ENCODE results near the gene SEBOX.

The SEBOX gene

DNA sequence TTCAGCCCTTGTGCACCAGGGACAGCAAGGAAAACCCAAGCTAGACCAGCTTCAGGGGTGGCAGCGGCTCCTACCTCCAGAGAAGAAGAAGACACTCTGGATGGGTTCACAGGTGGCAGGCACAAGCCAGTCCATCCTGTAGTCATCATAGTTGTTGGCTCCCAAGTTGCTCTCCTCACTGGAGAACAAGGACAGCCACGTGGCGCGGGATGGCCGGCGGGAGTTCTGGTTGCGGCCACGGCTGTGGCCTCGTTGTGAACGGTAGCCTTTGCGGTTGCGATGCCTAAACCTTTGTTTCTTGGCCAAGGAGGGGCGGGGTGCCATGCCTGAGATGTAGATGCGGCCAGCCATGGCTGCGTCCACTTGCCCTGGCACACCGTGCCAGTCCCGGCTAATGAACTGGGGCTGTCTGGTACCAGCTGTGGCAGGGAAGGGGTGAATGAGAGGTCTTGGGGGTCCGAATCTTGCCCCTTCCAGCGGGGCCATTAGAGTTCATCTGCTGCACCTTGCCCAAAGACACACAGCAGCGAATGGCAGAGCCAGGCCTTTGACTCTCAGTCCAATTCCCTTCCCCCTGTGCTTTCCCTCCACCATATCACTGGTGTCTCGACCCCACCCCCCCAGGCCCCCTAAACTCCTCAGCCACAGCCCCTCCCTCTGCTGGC is 2.8 kb upstream of the SEBOX start:
- ChIA-PET POLR2A (interaction anchor here (2.5 kb wide), 1 partner anchor 10 kb away, joined by 14 read pairs; the partner anchor contains the start of gene POLDIP2), CTCF (no interaction called here)
- TF ChIP-seq, protein P1, sequence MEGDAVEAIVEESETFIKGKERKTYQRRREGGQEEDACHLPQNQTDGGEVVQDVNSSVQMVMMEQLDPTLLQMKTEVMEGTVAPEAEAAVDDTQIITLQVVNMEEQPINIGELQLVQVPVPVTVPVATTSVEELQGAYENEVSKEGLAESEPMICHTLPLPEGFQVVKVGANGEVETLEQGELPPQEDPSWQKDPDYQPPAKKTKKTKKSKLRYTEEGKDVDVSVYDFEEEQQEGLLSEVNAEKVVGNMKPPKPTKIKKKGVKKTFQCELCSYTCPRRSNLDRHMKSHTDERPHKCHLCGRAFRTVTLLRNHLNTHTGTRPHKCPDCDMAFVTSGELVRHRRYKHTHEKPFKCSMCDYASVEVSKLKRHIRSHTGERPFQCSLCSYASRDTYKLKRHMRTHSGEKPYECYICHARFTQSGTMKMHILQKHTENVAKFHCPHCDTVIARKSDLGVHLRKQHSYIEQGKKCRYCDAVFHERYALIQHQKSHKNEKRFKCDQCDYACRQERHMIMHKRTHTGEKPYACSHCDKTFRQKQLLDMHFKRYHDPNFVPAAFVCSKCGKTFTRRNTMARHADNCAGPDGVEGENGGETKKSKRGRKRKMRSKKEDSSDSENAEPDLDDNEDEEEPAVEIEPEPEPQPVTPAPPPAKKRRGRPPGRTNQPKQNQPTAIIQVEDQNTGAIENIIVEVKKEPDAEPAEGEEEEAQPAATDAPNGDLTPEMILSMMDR (IDR thresholded peaks at IDR 0.05; ENCODE audit: insufficient read depth, low read length, missing control alignments): no peak
- no peak overlapping the region for H3K4me3 ChIP-seq (ENCODE audit: low read depth, low read length)
- DNase-seq (ENCODE audit: low read depth, low spot score): no peak

DNA sequence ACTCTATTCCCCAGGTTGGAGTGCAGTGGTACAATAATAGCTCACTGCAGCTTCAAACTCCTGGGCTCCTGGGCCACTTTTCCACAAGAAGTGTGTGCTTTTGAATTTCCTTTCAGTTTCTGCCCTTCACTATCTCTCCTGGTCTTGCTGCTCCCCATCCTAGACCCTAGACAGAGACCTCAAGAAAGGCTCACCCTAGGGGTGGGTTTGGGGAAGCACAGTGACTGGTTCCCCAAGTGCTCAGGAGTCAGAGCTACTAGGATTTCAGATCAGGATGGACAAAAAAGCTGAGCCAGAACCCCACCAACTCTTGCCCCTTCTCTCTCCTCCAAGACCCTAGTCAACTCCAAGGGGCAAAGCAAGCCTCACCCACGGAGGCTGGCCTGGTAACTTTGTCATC is 1.6 kb upstream of the SEBOX start:
- ChIA-PET CTCF (interaction anchor here (1.2 kb wide), 1 partner anchor 8 kb away, joined by 4 read pairs; no protein-coding TSS in a partner anchor), POLR2A (interaction anchor here (2.5 kb wide), 1 partner anchor 9 kb away, joined by 14 read pairs; the partner anchor contains the start of gene POLDIP2)
- DNase-seq (ENCODE audit: low read depth, low spot score): no peak
- TF ChIP-seq, protein P1 (IDR thresholded peaks at IDR 0.05; ENCODE audit: insufficient read depth, low read length, missing control alignments): no peak
- H3K4me3 ChIP-seq (ENCODE audit: low read depth, low read length): no peak overlapping the region

DNA sequence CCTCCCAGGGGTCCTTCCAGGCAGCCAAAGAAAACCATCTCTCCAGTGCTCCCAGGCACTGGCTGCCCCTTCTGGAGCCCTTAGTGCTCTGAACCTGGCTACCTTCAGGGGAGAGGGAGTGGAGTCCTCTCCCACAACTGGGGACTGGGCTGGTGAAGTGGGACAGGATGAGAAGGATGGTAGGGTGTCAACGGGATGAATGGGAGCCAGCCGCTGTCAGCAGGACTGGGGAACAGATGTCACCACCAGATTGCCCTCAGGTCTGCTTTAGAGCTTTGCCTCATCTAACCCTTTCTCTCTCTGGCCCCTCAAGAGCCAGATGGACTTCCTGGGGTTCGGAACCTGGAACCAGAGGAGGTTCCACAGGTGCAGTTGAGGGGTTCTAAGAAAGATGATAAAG is 488 bp upstream of the SEBOX start:
- TF ChIP-seq, protein P1 (IDR thresholded peaks at IDR 0.05; ENCODE audit: insufficient read depth, low read length, missing control alignments): no peak
- no peak for DNase-seq (ENCODE audit: low read depth, low spot score)
- H3K4me3 ChIP-seq (ENCODE audit: low read depth, low read length): no peak overlapping the region
- ChIA-PET CTCF (no interaction called here), POLR2A (no interaction called here)

DNA sequence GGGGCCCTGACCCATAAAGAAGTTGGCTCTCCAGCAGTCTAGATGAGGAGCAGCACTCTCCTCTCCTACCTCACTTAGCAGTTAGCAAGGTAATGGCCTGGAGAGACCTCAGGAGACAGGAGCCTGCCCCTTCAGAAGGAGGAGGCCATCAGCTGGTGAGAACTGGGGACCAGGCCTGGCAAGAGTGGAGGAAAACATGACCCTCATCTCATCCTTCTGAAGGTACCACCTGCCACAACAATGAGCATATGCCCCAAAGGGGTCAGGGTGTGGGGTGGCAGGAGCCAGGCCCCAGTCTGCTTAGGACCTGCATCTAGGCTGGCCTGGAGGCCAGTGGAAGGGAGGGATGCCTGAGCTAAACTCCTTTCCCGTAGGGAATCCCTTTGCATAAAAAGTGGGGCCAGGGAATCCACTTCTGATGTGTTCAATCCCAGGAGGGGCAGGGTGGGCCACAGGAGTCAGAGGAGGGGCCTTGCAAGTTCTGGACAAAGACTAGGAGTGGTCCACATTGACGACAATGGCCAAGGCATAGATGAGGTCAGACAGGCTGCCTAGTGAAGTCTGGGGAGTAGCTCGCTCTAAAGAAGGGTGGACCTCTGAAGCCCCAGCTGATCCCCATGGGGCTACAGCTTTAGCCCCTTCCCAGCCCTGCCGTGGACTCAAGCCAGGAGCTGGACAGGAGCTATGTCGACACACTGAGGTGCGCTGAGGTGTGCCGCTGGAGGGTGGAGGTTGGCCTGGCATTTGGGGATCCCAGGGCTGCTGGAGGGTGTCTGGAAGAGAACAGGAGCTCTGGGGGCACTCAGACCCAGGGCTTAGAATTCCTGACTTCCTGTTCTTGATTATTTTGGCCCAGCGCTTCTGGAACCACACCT is 986 bp downstream of the SEBOX start:
- TF ChIP-seq, protein P1 (IDR thresholded peaks at IDR 0.05; ENCODE audit: insufficient read depth, low read length, missing control alignments): no peak
- CTCF ChIA-PET: no interaction called here
- POLR2A ChIA-PET: interaction anchor here (1.0 kb wide), 1 partner anchor 17 kb away, joined by 3 read pairs; no protein-coding TSS in a partner anchor
- no peak overlapping the region for H3K4me3 ChIP-seq (ENCODE audit: low read depth, low read length)
- DNase-seq (ENCODE audit: low read depth, low spot score): no peak

DNA sequence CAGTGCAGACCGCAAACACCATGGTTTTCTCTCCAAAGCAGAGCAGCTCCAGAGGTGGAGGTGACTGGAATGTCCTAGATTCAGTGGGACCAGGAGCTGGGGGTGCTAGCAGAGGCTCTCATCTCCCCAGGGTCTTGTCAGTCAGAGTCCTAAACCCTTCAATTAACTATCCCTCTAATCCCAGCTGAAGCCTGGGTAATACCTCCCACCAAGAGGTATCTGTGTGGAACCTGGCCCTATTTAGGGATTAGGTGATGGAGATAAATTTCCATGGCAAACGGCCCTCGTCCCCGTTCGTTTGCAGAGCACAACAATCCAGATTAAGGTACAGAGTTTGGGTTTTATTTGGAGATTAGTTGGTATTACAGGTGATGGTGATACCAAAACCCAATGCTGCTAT is 1.8 kb downstream of the SEBOX start:
- POLR2A ChIA-PET: no interaction called here
- no peak overlapping the region for H3K4me3 ChIP-seq (ENCODE audit: low read depth, low read length)
- DNase-seq (ENCODE audit: low read depth, low spot score): no peak
- TF ChIP-seq, protein P1 (IDR thresholded peaks at IDR 0.05; ENCODE audit: insufficient read depth, low read length, missing control alignments): no peak
- CTCF ChIA-PET: no interaction called here

DNA sequence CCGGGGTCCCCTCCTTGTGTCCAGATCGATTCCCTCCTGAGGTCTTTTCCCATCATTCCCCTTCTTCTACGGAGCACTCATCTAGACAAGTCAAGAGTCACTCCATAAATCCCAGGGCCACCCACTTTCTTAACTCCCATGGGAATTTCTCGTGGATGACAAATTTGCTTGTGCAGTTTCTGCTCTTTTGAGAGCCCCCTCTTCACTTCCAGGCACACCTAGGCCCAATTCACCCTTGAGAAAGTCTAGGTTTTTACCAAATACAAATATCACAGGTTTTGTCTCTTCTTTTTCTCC is 7.2 kb downstream of the SEBOX start:
- ChIA-PET POLR2A (interaction anchor here (0.5 to 1.9 kb wide), 8 partner anchors 9 to 880 kb away, joined by 3 to 26 read pairs (median 12); partner anchors contain the start of genes IFT20, SARM1, TNFAIP1 and VTN), CTCF (interaction anchor here (1.4 to 3.4 kb wide), 5 partner anchors 9 to 59 kb away, joined by 4 to 20 read pairs (median 5); partner anchors contain the start of genes IFT20 and TNFAIP1)
- H3K4me3 ChIP-seq (ENCODE audit: low read depth, low read length): peak overlapping the region; percentile 95
- DNase-seq (ENCODE audit: low read depth, low spot score): no peak
- TF ChIP-seq, protein P1 (IDR thresholded peaks at IDR 0.05; ENCODE audit: insufficient read depth, low read length, missing control alignments): no peak

Measured in AG04449 (cell line).